GM18868 (cell line): ENCODE results near the gene OXSR1.
"Not testable (repeated sequence)": the region's sequence is repeated elsewhere in the genome, so short reads cannot be mapped to it uniquely, and the experiment has no call there.

Source experiments
- ATAC-seq: cut with Tn5 transposase; IDR thresholded peaks from one replicate; pipeline ENCODE4 v1.9.1; 2021; ENCODE audit warnings: mild to moderate bottlenecking, moderate library complexity; ENCODE audit not compliant: unreplicated experiment

OXSR1 gene

GRCh38 chr3:38214560-38214959, 49.2 kb downstream of the OXSR1 start:
- ATAC-seq = no peak

- no peak for ATAC-seq
Observed at GRCh38 chr3:38219609-38220197, 54.4 kb downstream of the OXSR1 start.

GRCh38 chr3:38221005-38221404, 55.7 kb downstream of the OXSR1 start:
- no peak for ATAC-seq

- no peak for ATAC-seq
Observed at GRCh38 chr3:38222032-38222634, 56.8 kb downstream of the OXSR1 start.

GRCh38 chr3:38224357-38224756, 59.0 kb downstream of the OXSR1 start:
- no peak for ATAC-seq

- ATAC-seq = no peak
Observed at GRCh38 chr3:38226273-38226672, 60.9 kb downstream of the OXSR1 start.

GRCh38 chr3:38227989-38228388, 62.7 kb downstream of the OXSR1 start:
- no peak for ATAC-seq

GRCh38 chr3:38229036-38229435, 63.7 kb downstream of the OXSR1 start:
- no peak for ATAC-seq

GRCh38 chr3:38232701-38233100, 67.4 kb downstream of the OXSR1 start:
- peak; percentile 42 for ATAC-seq

- no peak for ATAC-seq
Observed at GRCh38 chr3:38235466-38235865, 70.1 kb downstream of the OXSR1 start.

GRCh38 chr3:38238416-38239008, 73.2 kb downstream of the OXSR1 start:
- no peak for ATAC-seq

GRCh38 chr3:38242812-38243211, 77.5 kb downstream of the OXSR1 start:
- not testable (repeated sequence) for ATAC-seq

- ATAC-seq = no peak
Observed at GRCh38 chr3:38245930-38246329, 80.6 kb downstream of the OXSR1 start.

- ATAC-seq = no peak
Observed at GRCh38 chr3:38247366-38248035, 82.2 kb downstream of the OXSR1 start.

GRCh38 chr3:38250198-38250597, 84.9 kb downstream of the OXSR1 start:
- no peak for ATAC-seq

- ATAC-seq = no peak
Observed at GRCh38 chr3:38251197-38251596, 85.9 kb downstream of the OXSR1 start.

GRCh38 chr3:38253704-38254103, 88.4 kb downstream of the OXSR1 start:
- no peak for ATAC-seq

- ATAC-seq = no peak
Observed at GRCh38 chr3:38254872-38255271, 89.5 kb downstream of the OXSR1 start.

- no peak for ATAC-seq
Observed at GRCh38 chr3:38255627-38256026, 90.3 kb downstream of the OXSR1 start.

GRCh38 chr3:38257583-38257982, 92.2 kb downstream of the OXSR1 start:
- no peak for ATAC-seq

GRCh38 chr3:38260474-38260873, 95.1 kb downstream of the OXSR1 start:
- no peak for ATAC-seq

GRCh38 chr3:38264353-38264771, 99.0 kb downstream of the OXSR1 start:
- ATAC-seq = no peak
